NOMO-1 treated with dmso at 0.1 percent for 144 hours (cell line): Measurements from ENCODE around the gene LAT.
"Not testable (repeated sequence)": the region's sequence is repeated elsewhere in the genome, so short reads cannot be mapped to it uniquely, and the experiment has no call there.

Experiments used
- DNase-seq: peaks from one replicate; lab custom pipeline; 2025; ENCODE audit not compliant: unreplicated experiment; lab: John Stamatoyannopoulos, UW

Gene LAT

GRCh38 chr16:28984619-28985135, at the start of gene LAT:
Gene LAT, plus strand, starts transcription at chr16:28985052. Its CDS starts 366 bp downstream, at chr16:28985418.
- DNase-seq = peak; percentile 68

- no peak for DNase-seq
Measured at GRCh38 chr16:28935346-28935745, 49.5 kb upstream of the LAT start.

- peak; percentile 94 for DNase-seq
Measured at GRCh38 chr16:28935924-28936783, 48.7 kb upstream of the LAT start.

- no peak for DNase-seq
Measured at GRCh38 chr16:28936784-28937155, 48.1 kb upstream of the LAT start.

- no peak for DNase-seq
Measured at GRCh38 chr16:28937222-28937876, 47.5 kb upstream of the LAT start.

- no peak for DNase-seq
Measured at GRCh38 chr16:28938721-28939120, 46.1 kb upstream of the LAT start.

GRCh38 chr16:28939825-28940224, 45.0 kb upstream of the LAT start:
- not testable (repeated sequence) for DNase-seq

- DNase-seq = no peak
Measured at GRCh38 chr16:28943281-28943680, 41.6 kb upstream of the LAT start.

- no peak for DNase-seq
Measured at GRCh38 chr16:28946681-28947080, 38.2 kb upstream of the LAT start.

- peak; percentile 98 for DNase-seq
Measured at GRCh38 chr16:28950648-28951409, 34.0 kb upstream of the LAT start, which contains the start of gene NFATC2IP. Gene NFATC2IP, plus strand, starts transcription at chr16:28950937. Its CDS starts 75 bp downstream, at chr16:28951012.

- DNase-seq = no peak
Measured at GRCh38 chr16:28951410-28951943, 33.4 kb upstream of the LAT start.

- no peak for DNase-seq
Measured at GRCh38 chr16:28958216-28958615, 26.6 kb upstream of the LAT start.

- DNase-seq = no peak
Measured at GRCh38 chr16:28958836-28959235, 26.0 kb upstream of the LAT start.

- no peak for DNase-seq
Measured at GRCh38 chr16:28964072-28964471, 20.8 kb upstream of the LAT start.

- no peak for DNase-seq
Measured at GRCh38 chr16:28964496-28964895, 20.4 kb upstream of the LAT start.

GRCh38 chr16:28967156-28967555, 17.7 kb upstream of the LAT start:
- no peak for DNase-seq

- DNase-seq = not testable (repeated sequence)
Measured at GRCh38 chr16:28969696-28970095, 15.2 kb upstream of the LAT start.

GRCh38 chr16:28974007-28974436, 10.8 kb upstream of the LAT start:
- DNase-seq = no peak

GRCh38 chr16:28974437-28975157, 10.3 kb upstream of the LAT start, which contains the start of gene SPNS1:
Gene SPNS1, plus strand, starts transcription at chr16:28974778. Its CDS starts 374 bp downstream, at chr16:28975152.
- peak; percentile 87 for DNase-seq

- DNase-seq = no peak
Measured at GRCh38 chr16:28975158-28975599, 9.7 kb upstream of the LAT start.
